Panc1 (cell line): ENCODE results near the gene SPOCK1.

Experiments
- POLR2AphosphoS5 ChIP-seq: IDR thresholded peaks from 2 replicates; pipeline ENCODE4 v1.6.1; 2012; ENCODE audit warnings: mild to moderate bottlenecking, low read depth, low read length, moderate library complexity
- TCF7L2 ChIP-seq: IDR thresholded peaks from 2 replicates; pipeline ENCODE4 v1.6.1; 2011; ENCODE audit warnings: mild to moderate bottlenecking, low read depth, low read length, inconsistent platforms
- TF ChIP-seq, protein P1 (sequence below): fragments of 450-650 bp; IDR thresholded peaks from 2 replicates; pipeline ENCODE4 v1.5.1; 2017; ENCODE audit warnings: mild to moderate bottlenecking

DNA sequence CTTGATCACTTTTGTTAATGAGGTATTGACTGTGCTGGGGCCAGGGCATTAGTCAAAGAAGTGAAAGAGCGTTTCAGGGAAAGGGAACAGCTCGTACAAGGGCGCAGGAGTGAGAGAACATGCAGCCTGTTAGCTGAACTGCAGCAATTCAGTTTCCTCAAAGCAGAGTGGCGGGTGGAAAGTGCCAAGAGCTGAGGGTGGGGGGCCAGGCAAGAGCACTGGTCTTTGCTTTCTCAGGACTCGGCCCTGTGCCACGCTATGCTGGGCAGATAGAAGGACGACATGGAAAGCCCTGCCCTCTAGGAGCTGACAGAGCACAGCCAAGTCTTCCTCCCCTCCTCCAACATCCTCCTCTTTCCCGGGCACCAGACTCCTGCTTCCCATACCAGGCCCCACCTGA is 304.8 kb downstream of the SPOCK1 start:
- TF ChIP-seq, protein P1, sequence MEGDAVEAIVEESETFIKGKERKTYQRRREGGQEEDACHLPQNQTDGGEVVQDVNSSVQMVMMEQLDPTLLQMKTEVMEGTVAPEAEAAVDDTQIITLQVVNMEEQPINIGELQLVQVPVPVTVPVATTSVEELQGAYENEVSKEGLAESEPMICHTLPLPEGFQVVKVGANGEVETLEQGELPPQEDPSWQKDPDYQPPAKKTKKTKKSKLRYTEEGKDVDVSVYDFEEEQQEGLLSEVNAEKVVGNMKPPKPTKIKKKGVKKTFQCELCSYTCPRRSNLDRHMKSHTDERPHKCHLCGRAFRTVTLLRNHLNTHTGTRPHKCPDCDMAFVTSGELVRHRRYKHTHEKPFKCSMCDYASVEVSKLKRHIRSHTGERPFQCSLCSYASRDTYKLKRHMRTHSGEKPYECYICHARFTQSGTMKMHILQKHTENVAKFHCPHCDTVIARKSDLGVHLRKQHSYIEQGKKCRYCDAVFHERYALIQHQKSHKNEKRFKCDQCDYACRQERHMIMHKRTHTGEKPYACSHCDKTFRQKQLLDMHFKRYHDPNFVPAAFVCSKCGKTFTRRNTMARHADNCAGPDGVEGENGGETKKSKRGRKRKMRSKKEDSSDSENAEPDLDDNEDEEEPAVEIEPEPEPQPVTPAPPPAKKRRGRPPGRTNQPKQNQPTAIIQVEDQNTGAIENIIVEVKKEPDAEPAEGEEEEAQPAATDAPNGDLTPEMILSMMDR: no peak
- TF ChIP-seq TCF7L2 (no peak), POLR2AphosphoS5 (no peak)
